ENCODE data around the gene TYMS. TPM values are rescaled to one million over a fixed set of nuclear protein-coding genes. Genes with fewer than 3 reads are reported as not detected.

TYMS gene
- total and polyA plus RNA-seq, 10 of the 15 experiments (the other 5 are each of a cell fraction or from before 2014, with no cell fraction given), result 34.8 to 524 (median 219) TPM

- Histone ChIP-seq H3K4me3 (no peak overlapping the region), H3K9ac (ENCODE audit: control insufficient read depth, insufficient read depth, low read length) (no peak overlapping the region), H3K79me2 (ENCODE audit: control insufficient read depth, insufficient read depth, low read length) (no peaks in the 10 kb centered on the region), H3K9me3 (replicated peaks; ENCODE audit: control insufficient read depth, insufficient read depth, low read length) (no peaks in the 10 kb centered on the region), H4K20me1 (ENCODE audit: control insufficient read depth, insufficient read depth) (no peaks in the 10 kb centered on the region), H3K27ac (ENCODE audit: control insufficient read depth, insufficient read depth) (no peak overlapping the region), H3K27me3 (replicated peaks in 1 of 2; ENCODE audit: control insufficient read depth in 2 of 2, insufficient read depth in 2 of 2, low read length in 1 of 2) (no peaks in the 10 kb centered on the region), H3K4me2 (ENCODE audit: control insufficient read depth, insufficient read depth) (no peak overlapping the region), H3K4me1 (ENCODE audit: control insufficient read depth, insufficient read depth, low read length) (no peaks in the 10 kb centered on the region), H2AFZ (ENCODE audit: control insufficient read depth, low read depth, low read length) (no peak overlapping the region), H3K36me3 (ENCODE audit: control insufficient read depth in 2 of 2, insufficient read depth in 2 of 2, low read length in 1 of 2) (no peaks in the 10 kb centered on the region)
- 56% methylated on average over 15 of the region's 15 CpGs for WGBS (ENCODE audit: insufficient coverage, insufficient replicate concordance, low lambda C conversion rate, missing lambda C conversion rate)
- FAIRE-seq, result no peak
- ChIA-PET RAD21 (ENCODE audit: unreplicated experiment) (no interaction called here), POLR2A (interaction anchor here (0.6 kb wide), 1 partner anchor 257 kb away, joined by 3 read pairs; no protein-coding TSS in a partner anchor), CTCF (no interaction called here), SMC1A (ENCODE audit: uncharacterized antibody, unreplicated experiment) (no interaction called here)
- intact Hi-C loops (cut with micrococcal nuclease; ENCODE audit: unreplicated experiment) (no loop called here), in situ Hi-C loops (cut with MboI) (loop anchor here (10.0 kb wide), 1 partner anchor 326 kb away; no protein-coding TSS in a partner anchor)
- TF ChIP-seq SMAD5 (IDR thresholded peaks at IDR 0.05; ENCODE audit: low read depth) (no peak), WRNIP1 (IDR thresholded peaks at IDR 0.05; ENCODE audit: borderline replicate concordance, low read depth, low read length) (no peak), RCOR1 (conservative IDR thresholded peaks at IDR 0.05; ENCODE audit: low read depth, low read length) (no peak), RUNX3 (IDR thresholded peaks at IDR 0.05; ENCODE audit: low read length) (no peak), NFXL1 (IDR thresholded peaks at IDR 0.05; ENCODE audit: borderline replicate concordance) (no peak), CBX5 (IDR thresholded peaks at IDR 0.05; ENCODE audit: low read depth) (no peak), SKIL (IDR thresholded peaks at IDR 0.05; ENCODE audit: low read depth, poor library complexity, severe bottlenecking) (no peak), NRF1 (conservative IDR thresholded peaks at IDR 0.05; ENCODE audit: low read depth, low read length) (no peak), EZH2 (IDR thresholded peaks at IDR 0.05; ENCODE audit: borderline replicate concordance, control insufficient read depth, low read depth, low read length) (no peak), IKZF2 (IDR thresholded peaks at IDR 0.05) (no peak)
- TF ChIP-seq, protein P1, sequence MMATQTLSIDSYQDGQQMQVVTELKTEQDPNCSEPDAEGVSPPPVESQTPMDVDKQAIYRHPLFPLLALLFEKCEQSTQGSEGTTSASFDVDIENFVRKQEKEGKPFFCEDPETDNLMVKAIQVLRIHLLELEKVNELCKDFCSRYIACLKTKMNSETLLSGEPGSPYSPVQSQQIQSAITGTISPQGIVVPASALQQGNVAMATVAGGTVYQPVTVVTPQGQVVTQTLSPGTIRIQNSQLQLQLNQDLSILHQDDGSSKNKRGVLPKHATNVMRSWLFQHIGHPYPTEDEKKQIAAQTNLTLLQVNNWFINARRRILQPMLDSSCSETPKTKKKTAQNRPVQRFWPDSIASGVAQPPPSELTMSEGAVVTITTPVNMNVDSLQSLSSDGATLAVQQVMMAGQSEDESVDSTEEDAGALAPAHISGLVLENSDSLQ (IDR thresholded peaks at IDR 0.05), result no peak
- TF ChIP-seq, protein P2, sequence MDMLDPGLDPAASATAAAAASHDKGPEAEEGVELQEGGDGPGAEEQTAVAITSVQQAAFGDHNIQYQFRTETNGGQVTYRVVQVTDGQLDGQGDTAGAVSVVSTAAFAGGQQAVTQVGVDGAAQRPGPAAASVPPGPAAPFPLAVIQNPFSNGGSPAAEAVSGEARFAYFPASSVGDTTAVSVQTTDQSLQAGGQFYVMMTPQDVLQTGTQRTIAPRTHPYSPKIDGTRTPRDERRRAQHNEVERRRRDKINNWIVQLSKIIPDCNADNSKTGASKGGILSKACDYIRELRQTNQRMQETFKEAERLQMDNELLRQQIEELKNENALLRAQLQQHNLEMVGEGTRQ (IDR thresholded peaks at IDR 0.05; ENCODE audit: borderline replicate concordance, low read depth, low read length), result no peak
- no peak for ATAC-seq
- no TSS peak for BruUV-seq (replicated peaks)
- no peak for DNase-seq (ENCODE audit: low read depth, low spot score)
Observed at GRCh38 chr18:610214-610928, 47.1 kb upstream of the TYMS start.

Measured in GM12878 (cell line).